Measurements from ENCODE around the gene PIAS4. TPM values are rescaled to one million over a fixed set of nuclear protein-coding genes. Genes with fewer than 3 reads are reported as not detected.
A peak's percentile ranks its signal among the peaks of the same experiment; 100 is the strongest.

Gene PIAS4
- total and polyA plus RNA-seq, 10 of the 15 experiments (the other 5 are each of a cell fraction or from before 2014, with no cell fraction given) = 0.13 to 25.1 (median 11.3) TPM

GRCh38 chr19:3977242-3978143 lies 30.0 kb upstream of the PIAS4 start:
- peak overlapping the region; percentile 33; the same call in 1 of the 2 replicates for H3K4me2 ChIP-seq (ENCODE audit: control insufficient read depth, insufficient read depth)
- H3K9ac ChIP-seq (ENCODE audit: control insufficient read depth, insufficient read depth, low read length) = no peak overlapping the region
- H3K27me3 ChIP-seq (replicated peaks in 1 of 2; ENCODE audit: control insufficient read depth in 2 of 2, insufficient read depth in 2 of 2, low read length in 1 of 2) = no peaks in the 10 kb centered on the region
- intact Hi-C loops (cut with micrococcal nuclease; ENCODE audit: unreplicated experiment) = no loop called here
- 93% methylated on average over 58 of the region's 59 CpGs for WGBS (ENCODE audit: insufficient coverage, insufficient replicate concordance, low lambda C conversion rate, missing lambda C conversion rate)
- in situ Hi-C loops (cut with MboI) = no loop called here
- TF ChIP-seq ZBED1 (IDR thresholded peaks at IDR 0.05; ENCODE audit: borderline replicate concordance) = peak; percentile 68; the same call in 1 of the 2 replicates
- no peak for TF ChIP-seq E2F8 (IDR thresholded peaks at IDR 0.05; ENCODE audit: low read depth, partially characterized antibody)
- no peak for TF ChIP-seq EP300 (IDR thresholded peaks at IDR 0.05; ENCODE audit: borderline replicate concordance in 1 of 2, control insufficient read depth in 1 of 2, low read depth in 2 of 2, low read length in 2 of 2)
- TF ChIP-seq IRF4 (IDR thresholded peaks at IDR 0.05; ENCODE audit: low read depth, low read length) = no peak
- TF ChIP-seq SPI1 (IDR thresholded peaks at IDR 0.05; ENCODE audit: borderline replicate concordance, insufficient read depth, low read depth, low read length) = no peak
- peak; percentile 73 for TF ChIP-seq POLR2A (IDR thresholded peaks at IDR 0.05; ENCODE audit: low read depth, low read length)
- 0 out of 2 replicates have a peak, but pooled peaks have one; percentile 22 for TF ChIP-seq MLLT1 (IDR thresholded peaks at IDR 0.05)
- no peak for TF ChIP-seq FOXK2 (IDR thresholded peaks at IDR 0.05)
- 0 out of 4 replicates have a peak, but pooled peaks of 1 of the 2 experiments have one; percentile 2 for TF ChIP-seq SRF (IDR thresholded peaks at IDR 0.05; ENCODE audit: low read depth in 2 of 2, low read length in 2 of 2)
- no peak for TF ChIP-seq KDM1A (IDR thresholded peaks at IDR 0.05; ENCODE audit: borderline replicate concordance)
- TF ChIP-seq POLR2AphosphoS5 (IDR thresholded peaks at IDR 0.05; ENCODE audit: low read length) = peak; percentile 13
- TF ChIP-seq PBX3 (IDR thresholded peaks at IDR 0.05; ENCODE audit: insufficient replicate concordance, low read depth, low read length) = no peak
- no peak for TF ChIP-seq SMC3 (IDR thresholded peaks at IDR 0.05; ENCODE audit: borderline replicate concordance, low read length)
- TF ChIP-seq CHD2 (IDR thresholded peaks at IDR 0.05; ENCODE audit: borderline replicate concordance, low read depth, low read length) = no peak
- no peak for TF ChIP-seq CHD4 (IDR thresholded peaks at IDR 0.05)
- no peak for TF ChIP-seq BMI1 (IDR thresholded peaks at IDR 0.05; ENCODE audit: borderline replicate concordance)
- peak; percentile 46 for TF ChIP-seq HDAC6 (IDR thresholded peaks at IDR 0.05; ENCODE audit: unreplicated experiment)
- no peak; the same call in 1 of the 3 replicates for ATAC-seq
- H3K79me2 ChIP-seq (ENCODE audit: control insufficient read depth, insufficient read depth, low read length) = peaks cover 49% of the 10 kb centered on the region
- H3K36me3 ChIP-seq (ENCODE audit: control insufficient read depth in 2 of 2, insufficient read depth in 2 of 2, low read length in 1 of 2) = peaks cover 38 to 64% of the 10 kb centered on the region in 2 experiments
- no peak for DNase-seq (ENCODE audit: low read depth, low spot score)
- H3K27ac ChIP-seq (ENCODE audit: control insufficient read depth, insufficient read depth) = no peak overlapping the region
- H2AFZ ChIP-seq (ENCODE audit: control insufficient read depth, low read depth, low read length) = no peak overlapping the region
- H4K20me1 ChIP-seq (ENCODE audit: control insufficient read depth, insufficient read depth) = peaks cover 38% of the 10 kb centered on the region
- no peak for FAIRE-seq
- RAD21 ChIA-PET (ENCODE audit: unreplicated experiment) = no interaction called here
- SMC1A ChIA-PET (ENCODE audit: uncharacterized antibody, unreplicated experiment) = no interaction called here
- CTCF ChIA-PET = interaction anchor here (0.5 kb wide), 1 partner anchor 274 kb away, joined by 3 read pairs; no protein-coding TSS in a partner anchor
- POLR2A ChIA-PET = interaction anchor here (0.6 kb wide), 1 partner anchor 168 kb away, joined by 6 read pairs; no protein-coding TSS in a partner anchor
- H3K4me3 ChIP-seq = no peak overlapping the region
- H3K4me1 ChIP-seq (ENCODE audit: control insufficient read depth, insufficient read depth, low read length) = peaks cover 3% of the 10 kb centered on the region
- H3K9me3 ChIP-seq (replicated peaks; ENCODE audit: control insufficient read depth, insufficient read depth, low read length) = no peaks in the 10 kb centered on the region
- TSS peak; percentile 26 for BruUV-seq (replicated peaks)
